ENCODE measurements around the gene MOCOS.

DNA sequence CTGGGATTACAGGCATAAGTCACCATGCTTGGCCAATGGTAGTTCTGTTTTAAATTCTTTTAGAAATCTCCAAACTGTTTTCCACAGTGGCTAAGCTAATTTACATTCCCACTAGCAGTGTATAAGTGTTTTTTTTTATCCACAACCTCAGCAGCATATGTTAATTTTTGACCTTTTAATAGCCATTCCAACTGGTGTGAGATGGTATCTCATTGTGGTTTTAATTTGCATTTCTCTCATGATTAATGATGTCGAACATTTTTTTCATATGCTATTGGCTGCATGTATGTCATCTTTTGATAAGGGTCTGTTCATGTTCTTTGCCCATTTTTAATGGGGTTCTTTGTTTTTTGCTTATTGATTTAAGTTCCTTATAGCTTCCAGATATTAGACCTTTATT lies 20.0 kb downstream of the MOCOS start:
- TF ChIP-seq, protein P1, sequence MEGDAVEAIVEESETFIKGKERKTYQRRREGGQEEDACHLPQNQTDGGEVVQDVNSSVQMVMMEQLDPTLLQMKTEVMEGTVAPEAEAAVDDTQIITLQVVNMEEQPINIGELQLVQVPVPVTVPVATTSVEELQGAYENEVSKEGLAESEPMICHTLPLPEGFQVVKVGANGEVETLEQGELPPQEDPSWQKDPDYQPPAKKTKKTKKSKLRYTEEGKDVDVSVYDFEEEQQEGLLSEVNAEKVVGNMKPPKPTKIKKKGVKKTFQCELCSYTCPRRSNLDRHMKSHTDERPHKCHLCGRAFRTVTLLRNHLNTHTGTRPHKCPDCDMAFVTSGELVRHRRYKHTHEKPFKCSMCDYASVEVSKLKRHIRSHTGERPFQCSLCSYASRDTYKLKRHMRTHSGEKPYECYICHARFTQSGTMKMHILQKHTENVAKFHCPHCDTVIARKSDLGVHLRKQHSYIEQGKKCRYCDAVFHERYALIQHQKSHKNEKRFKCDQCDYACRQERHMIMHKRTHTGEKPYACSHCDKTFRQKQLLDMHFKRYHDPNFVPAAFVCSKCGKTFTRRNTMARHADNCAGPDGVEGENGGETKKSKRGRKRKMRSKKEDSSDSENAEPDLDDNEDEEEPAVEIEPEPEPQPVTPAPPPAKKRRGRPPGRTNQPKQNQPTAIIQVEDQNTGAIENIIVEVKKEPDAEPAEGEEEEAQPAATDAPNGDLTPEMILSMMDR (IDR thresholded peaks at IDR 0.05) = no peak
- no peak for TF ChIP-seq EZH2 (IDR thresholded peaks at IDR 0.05; ENCODE audit: borderline replicate concordance, insufficient read depth, low read depth, low read length, poor library complexity, severe bottlenecking)
